IMR-90 (cell line): Measurements from ENCODE around the gene PPFIBP2. TPM values are rescaled to one million over a fixed set of nuclear protein-coding genes. Genes with fewer than 3 reads are reported as not detected.

Source experiments
- ATAC-seq: fragments of 200-7000 bp; cut with Tn5 transposase; 2 replicates; pipeline ENCODE4 v1.9.1; 2020; ENCODE audit warnings: low read depth, mild to moderate bottlenecking, moderate library complexity
- BruUV-seq: library from RNA; stranded (reverse); fragments of 400-500 nt; replicated peaks from 2 replicates; lab custom pipeline; 2021; lab: Mats Ljungman, UMichigan
- CTCF ChIA-PET: fragments of 300-600 bp; formaldehyde crosslinking; extraction: SDS; loops from one replicate; lab custom pipeline; 2021; ENCODE audit warnings: antibody characterized with exemption; lab: Yijun Ruan, JAX
- POLR2A ChIA-PET: fragments of 300-600 bp; sonication (Branson Sonifier 250); formaldehyde crosslinking; loops from one replicate; lab custom pipeline; 2022; ENCODE audit warnings: antibody characterized with exemption; ENCODE audit not compliant: unreplicated experiment; lab: Charles Lee
- DNase-seq: peaks from one replicate; pipeline ENCODE4 v3.0.0; 2013
- H2AFZ ChIP-seq: replicated peaks from 2 replicates; pipeline ENCODE3; 2013; ENCODE audit warnings: low read length, mild to moderate bottlenecking; ENCODE audit not compliant: poor library complexity
- H2AK5ac ChIP-seq: 2 replicates; pipeline ENCODE4 v1.6.1; 2013; ENCODE audit warnings: low read depth, low read length, inconsistent platforms
- H2AK9ac ChIP-seq: replicated peaks from 2 replicates; pipeline ENCODE3; 2013; ENCODE audit warnings: mild to moderate bottlenecking, low read depth, low read length, moderate library complexity; ENCODE audit not compliant: poor library complexity
- H2BK120ac ChIP-seq: 2 replicates; pipeline ENCODE4 v1.6.1; 2013; ENCODE audit warnings: low read depth, low read length, inconsistent platforms
- H2BK15ac ChIP-seq: 3 replicates; pipeline ENCODE4 v1.6.1; 2013; ENCODE audit warnings: low read depth, low read length, inconsistent platforms
- H2BK20ac ChIP-seq: 2 replicates; pipeline ENCODE4 v1.6.1; 2013; ENCODE audit warnings: low read depth, mild to moderate bottlenecking, inconsistent platforms, low read length, moderate library complexity
- H2BK5ac ChIP-seq: 2 replicates; pipeline ENCODE4 v1.6.1; 2013; ENCODE audit warnings: mild to moderate bottlenecking, low read depth, low read length, inconsistent platforms; ENCODE audit not compliant: poor library complexity, severe bottlenecking
- H3K14ac ChIP-seq: replicated peaks from 2 replicates; pipeline ENCODE4 v1.6.1; 2013; ENCODE audit warnings: low read depth, low read length, inconsistent platforms
- H3K18ac ChIP-seq: 2 replicates; pipeline ENCODE4 v1.6.1; 2013; ENCODE audit warnings: low read depth, low read length, control low read depth
- H3K23ac ChIP-seq: 2 replicates; pipeline ENCODE4 v1.6.1; 2013; ENCODE audit warnings: low read depth, low read length, inconsistent platforms
- H3K27ac ChIP-seq: 2 replicates; pipeline ENCODE4 v1.5.1; 2013; ENCODE audit warnings: mild to moderate bottlenecking, control low read depth, low read length; ENCODE audit not compliant: insufficient read depth
- H3K27me3 ChIP-seq: 2 replicates; pipeline ENCODE4 v1.6.1; 2013; ENCODE audit warnings: low read length; ENCODE audit not compliant: control insufficient read depth, insufficient read depth
- H3K36me3 ChIP-seq: 2 replicates; pipeline ENCODE4 v1.6.1; 2013; ENCODE audit warnings: low read length, mixed read lengths; ENCODE audit not compliant: control insufficient read depth, insufficient read depth
- H3K4ac ChIP-seq: 2 replicates; pipeline ENCODE4 v1.6.1; 2013; ENCODE audit warnings: low read depth, low read length, inconsistent platforms
- H3K4me1 ChIP-seq: 2 replicates; pipeline ENCODE4 v1.6.1; 2013; ENCODE audit warnings: low read length, mixed read lengths; ENCODE audit not compliant: control insufficient read depth, insufficient read depth
- H3K4me2 ChIP-seq: 2 replicates; pipeline ENCODE4 v1.6.1; 2013; ENCODE audit warnings: low read depth, mild to moderate bottlenecking, control low read depth, low read length, moderate library complexity
- H3K4me3 ChIP-seq: 2 replicates; pipeline ENCODE4 v1.5.1; 2013; ENCODE audit warnings: low read depth, mild to moderate bottlenecking, control low read depth, low read length, moderate library complexity; ENCODE audit not compliant: insufficient read depth
- H3K56ac ChIP-seq: 2 replicates; pipeline ENCODE4 v1.6.1; 2013; ENCODE audit warnings: low read length, inconsistent platforms; ENCODE audit not compliant: insufficient read depth; ENCODE audit errors: extremely low read depth
- H3K79me1 ChIP-seq, 2 experiments: 2 replicates each; pipeline ENCODE4 v1.6.1; 2013; ENCODE audit warnings: low read length in 2 of 2, inconsistent platforms in 1 of 2, low read depth in 1 of 2
- H3K9ac ChIP-seq: 2 replicates; pipeline ENCODE4 v1.6.1; 2013; ENCODE audit warnings: low read depth, low read length, control low read depth
- H3K9me1 ChIP-seq: 2 replicates; pipeline ENCODE4 v1.6.1; 2013; ENCODE audit warnings: low read length, inconsistent platforms; ENCODE audit not compliant: insufficient read depth
- H3K9me3 ChIP-seq: 2 replicates; pipeline ENCODE4 v1.6.1; 2013; ENCODE audit warnings: low read length; ENCODE audit not compliant: control insufficient read depth, insufficient read depth
- H4K20me1 ChIP-seq: 2 replicates; pipeline ENCODE4 v1.6.1; 2013; ENCODE audit warnings: low read length, inconsistent platforms; ENCODE audit not compliant: insufficient read depth
- H4K5ac ChIP-seq: 2 replicates; pipeline ENCODE4 v1.6.1; 2013; ENCODE audit warnings: mild to moderate bottlenecking, low read depth, low read length, control low read depth
- H4K8ac ChIP-seq, 2 experiments: 2 replicates each; pipeline ENCODE4 v1.6.1; 2013; ENCODE audit warnings: low read depth in 2 of 2, low read length in 2 of 2, control low read depth in 1 of 2, inconsistent platforms in 1 of 2
- H4K91ac ChIP-seq: 2 replicates; pipeline ENCODE4 v1.6.1; 2013; ENCODE audit warnings: low read depth, low read length, inconsistent platforms; ENCODE audit not compliant: insufficient read depth
- BHLHE40 ChIP-seq: fragments of 150-350 bp; IDR thresholded peaks from 2 replicates; pipeline ENCODE4 v1.6.1; 2016; ENCODE audit warnings: mild to moderate bottlenecking, low read depth, low read length
- CHD1 ChIP-seq: IDR thresholded peaks from 2 replicates; pipeline ENCODE4 v1.6.1; 2012; ENCODE audit warnings: low read depth, low read length, improper control_type of control experiment
- CTCF ChIP-seq: conservative IDR thresholded peaks from 2 replicates; pipeline ENCODE4 v1.5.1; 2012; ENCODE audit warnings: mild to moderate bottlenecking, low read depth, low read length, improper control_type of control experiment
- ELK1 ChIP-seq: fragments of 150-350 bp; IDR thresholded peaks from 2 replicates; pipeline ENCODE4 v1.6.1; 2016; ENCODE audit warnings: low read depth, mild to moderate bottlenecking, low read length, moderate library complexity, borderline replicate concordance
- FOS ChIP-seq: fragments of 150-350 bp; IDR thresholded peaks from 2 replicates; pipeline ENCODE4 v1.6.1; 2016; ENCODE audit warnings: low read depth, low read length
- MAFK ChIP-seq: IDR thresholded peaks from 2 replicates; pipeline ENCODE4 v1.6.1; 2012; ENCODE audit warnings: low read depth, low read length, improper control_type of control experiment
- MAZ ChIP-seq: IDR thresholded peaks from 2 replicates; pipeline ENCODE4 v1.6.1; 2012; ENCODE audit warnings: low read depth, mild to moderate bottlenecking, low read length, improper control_type of control experiment, moderate library complexity, borderline replicate concordance
- MXI1 ChIP-seq: IDR thresholded peaks from 2 replicates; pipeline ENCODE4 v1.6.1; 2012; ENCODE audit warnings: low read depth, mild to moderate bottlenecking, low read length, moderate library complexity, borderline replicate concordance
- NFE2L2 ChIP-seq: fragments of 150-350 bp; IDR thresholded peaks from 2 replicates; pipeline ENCODE4 v1.6.1; 2016; ENCODE audit warnings: low read depth, mild to moderate bottlenecking, low read length
- POLR2A ChIP-seq: IDR thresholded peaks from 2 replicates; pipeline ENCODE4 v1.6.1; 2012; ENCODE audit warnings: mild to moderate bottlenecking, low read depth, low read length
- RAD21 ChIP-seq: IDR thresholded peaks from 2 replicates; pipeline ENCODE4 v1.6.1; 2012; ENCODE audit warnings: low read length, improper control_type of control experiment
- RCOR1 ChIP-seq: IDR thresholded peaks from 2 replicates; pipeline ENCODE4 v1.6.1; 2012; ENCODE audit warnings: mild to moderate bottlenecking, low read length, improper control_type of control experiment; ENCODE audit not compliant: insufficient replicate concordance
- RFX5 ChIP-seq: IDR thresholded peaks from 2 replicates; pipeline ENCODE4 v1.8.0; 2012; ENCODE audit warnings: low read depth, mild to moderate bottlenecking, low read length, moderate library complexity
- SMC3 ChIP-seq: fragments of 150-350 bp; IDR thresholded peaks from 2 replicates; pipeline ENCODE4 v1.6.1; 2016; ENCODE audit warnings: low read depth, mild to moderate bottlenecking, antibody characterized with exemption, low read length, moderate library complexity
- USF2 ChIP-seq: fragments of 150-350 bp; IDR thresholded peaks from 2 replicates; pipeline ENCODE4 v1.6.1; 2017; ENCODE audit warnings: mild to moderate bottlenecking, antibody characterized with exemption, low read length, low read depth
- WGBS, 2 experiments: methylation state at CpG; one replicate each; pipeline versions ENCODE4 v1.1.5 to v1.1.7; 2013; ENCODE audit warnings: missing lambda C conversion rate in 2 of 2; ENCODE audit not compliant: insufficient read length in 1 of 2; ENCODE audit errors: extremely low coverage in 2 of 2; 5-methylcytosine and 5-hydroxymethylcytosine counted together
- dilution Hi-C: fragments of 300-500 bp; cut with HindIII; formaldehyde crosslinking; loops from one replicate; pipeline ENCODE4 v1.14.3; 2018; ENCODE audit warnings: low sequenced_read_pairs; ENCODE audit not compliant: unreplicated experiment
- in situ Hi-C: fragments of 300-500 bp; cut with MboI; formaldehyde crosslinking; loops from 3 replicates; pipeline ENCODE4 v1.14.3; 2019; ENCODE audit warnings: low sequenced_read_pairs, inconsistent platforms, mixed read lengths
- intact Hi-C: fragments of 100-400 bp; cut with micrococcal nuclease; formaldehyde crosslinking; loops from 2 replicates; pipeline ENCODE4 v1.10.0; 2022
- polyA plus RNA-seq, 3 experiments: library from polyadenylated mRNA; depleted of rRNA; stranded (reverse); fragments of >200 nt; gene quantifications; 2 replicates each; pipeline ENCODE4 v1.2.3, GENCODE V29; 2012; ENCODE audit warnings: low replicate concordance in 1 of 3
- total RNA-seq: library from RNA; depleted of rRNA; stranded (reverse); fragments of >200 nt; gene quantifications from 2 replicates; pipeline ENCODE4 v1.2.3, GENCODE V29; 2012

The PPFIBP2 gene
- total and polyA plus RNA-seq, 2 of the 4 experiments (the other 2 are of a cell fraction), result 6.0 to 11.8 TPM

GRCh38 chr11:7677796-7678201 lies 164.0 kb downstream of the PPFIBP2 start:
- Histone ChIP-seq H3K56ac (no peak overlapping the region), H4K20me1 (no peaks in the 10 kb centered on the region), H3K9ac (no peak overlapping the region), H4K8ac (no peak overlapping the region), H3K27me3 (peaks cover 17% of the 10 kb centered on the region), H3K4ac (no peak overlapping the region), H2BK20ac (no peak overlapping the region), H3K27ac (no peak overlapping the region), H3K36me3 (no peaks in the 10 kb centered on the region), H2AFZ (no peak overlapping the region), H4K5ac (no peak overlapping the region), H3K79me1 (no peaks in the 10 kb centered on the region), H2AK5ac (no peak overlapping the region), H3K9me1 (no peaks in the 10 kb centered on the region), H3K4me1 (no peaks in the 10 kb centered on the region), H3K18ac (no peak overlapping the region), H2BK5ac (no peak overlapping the region), H3K14ac (no peak overlapping the region), H3K4me2 (no peak overlapping the region), H2BK15ac (no peak overlapping the region), H2BK120ac (no peak overlapping the region), H3K9me3 (no peaks in the 10 kb centered on the region), H4K91ac (no peak overlapping the region), H3K23ac (no peak overlapping the region), H3K4me3 (no peak overlapping the region), H2AK9ac (no peak overlapping the region)
- CTCF ChIA-PET, result interaction anchor here (0.6 kb wide), 1 partner anchor 20 kb away, joined by 4 read pairs; no protein-coding TSS in a partner anchor
- DNase-seq (peak; percentile 5), ATAC-seq (no peak)
- no TSS peak for BruUV-seq
- in situ Hi-C loops, result loop anchor here (25.0 kb wide), 2 partner anchors 410 to 565 kb away; partner anchors contain the start of gene TUB
- dilution Hi-C loops, result no loop called here
- 0% methylated on average over 1 of the region's 4 CpGs; no CpG with 5 or more reads in 1 of the 2 experiments for WGBS, 2 experiments
- TF ChIP-seq USF2, result no peak
- TF ChIP-seq RCOR1, result no peak
- no peak for TF ChIP-seq POLR2A
- no peak for TF ChIP-seq SMC3
- TF ChIP-seq FOS, result no peak
- no peak for TF ChIP-seq CHD1
- TF ChIP-seq RFX5, result no peak
- TF ChIP-seq MAZ, result no peak
- no peak for TF ChIP-seq MXI1
- TF ChIP-seq MAFK, result no peak
- TF ChIP-seq NFE2L2, result no peak
- TF ChIP-seq RAD21, result no peak
- no peak for TF ChIP-seq CTCF
- no peak for TF ChIP-seq BHLHE40
- no peak for TF ChIP-seq ELK1
- intact Hi-C loops, result loop anchor here (10.0 kb wide), 1 partner anchor 417 kb away; no protein-coding TSS in a partner anchor
- POLR2A ChIA-PET, result interaction anchor here (0.5 kb wide), 1 partner anchor 154 kb away, joined by 3 read pairs; no protein-coding TSS in a partner anchor
